ENCODE data around the gene LCN1. TPM values are rescaled to one million over a fixed set of nuclear protein-coding genes. Genes with fewer than 3 reads are reported as not detected.

Gene LCN1
- total RNA-seq, 4 donors from 2014 or later, result not detected

- no peak for TF ChIP-seq CTCF (IDR thresholded peaks at IDR 0.05)
- no peak for TF ChIP-seq POLR2A (IDR thresholded peaks at IDR 0.05)
- no peak overlapping the region for H3K4me3 ChIP-seq (ENCODE audit: low read depth, poor library complexity, severe bottlenecking)
- DNase-seq (ENCODE audit: low spot score in 2 of 2), result peak in 1 of 2 donors; percentile 81
- 46 to 47% methylated on average over 9 to 16 of the region's 17 CpGs for WGBS, 2 donors
- intact Hi-C loops (cut with DNase I; ENCODE audit: low total_unique reads), result no loop called here
These were observed 29.2 kb downstream of the LCN1 start for GRCh38 chr9:135550344-135550918.

GRCh38 chr9:135551031-135551430 is 29.8 kb downstream of the LCN1 start:
- 31 to 34% methylated on average over 12 to 14 of the region's 14 CpGs for WGBS, 2 donors
- no peak overlapping the region for H3K4me3 ChIP-seq (ENCODE audit: low read depth, poor library complexity, severe bottlenecking)
- no peak for TF ChIP-seq POLR2A (IDR thresholded peaks at IDR 0.05)
- peak in 1 of 2 donors; percentile 64 for DNase-seq (ENCODE audit: low spot score in 2 of 2)
- intact Hi-C loops (cut with DNase I; ENCODE audit: low total_unique reads), result no loop called here

- DNase-seq (ENCODE audit: low spot score in 2 of 2), result peak in 1 of 2 donors; percentile 84
- TF ChIP-seq POLR2A (IDR thresholded peaks at IDR 0.05), result no peak
- TF ChIP-seq CTCF (IDR thresholded peaks at IDR 0.05), result no peak
- intact Hi-C loops (cut with DNase I; ENCODE audit: low total_unique reads), result no loop called here
These were observed 30.2 kb downstream of the LCN1 start for GRCh38 chr9:135551456-135551855.

GRCh38 chr9:135552021-135552697 is 30.9 kb downstream of the LCN1 start:
- H3K4me3 ChIP-seq (ENCODE audit: low read depth, poor library complexity, severe bottlenecking), result no peak overlapping the region
- WGBS, 2 donors, result 77 to 80% methylated on average over 18 of the region's 18 CpGs
- intact Hi-C loops (cut with DNase I; ENCODE audit: low total_unique reads), result no loop called here
- peak in 1 of 2 donors; percentile 54 for DNase-seq (ENCODE audit: low spot score in 2 of 2)
- TF ChIP-seq POLR2A (IDR thresholded peaks at IDR 0.05), result no peak
- TF ChIP-seq CTCF (IDR thresholded peaks at IDR 0.05), result no peak

More at GRCh38 chr9:135551456-135551855, 30.2 kb downstream of the LCN1 start:
- 87 to 89% methylated on average over 12 to 13 of the region's 13 CpGs for WGBS, 2 donors
- no peak overlapping the region for H3K4me3 ChIP-seq (ENCODE audit: low read depth, poor library complexity, severe bottlenecking)

- intact Hi-C loops (cut with DNase I; ENCODE audit: low total_unique reads), result no loop called here
- no peak overlapping the region for H3K4me3 ChIP-seq (ENCODE audit: low read depth, poor library complexity, severe bottlenecking)
- DNase-seq (ENCODE audit: low spot score in 2 of 2), result peak in 1 of 2 donors; percentile 71
- WGBS, 2 donors, result 86% methylated on average over 18 of the region's 19 CpGs
- TF ChIP-seq POLR2A (IDR thresholded peaks at IDR 0.05) (no peak), CTCF (IDR thresholded peaks at IDR 0.05) (no peak)
These were observed 31.5 kb downstream of the LCN1 start for GRCh38 chr9:135552698-135553171.

- intact Hi-C loops (cut with DNase I; ENCODE audit: low total_unique reads), result no loop called here
These were observed 33.5 kb downstream of the LCN1 start for GRCh38 chr9:135554718-135555117.

More at GRCh38 chr9:135554718-135555117, 33.5 kb downstream of the LCN1 start:
- TF ChIP-seq CTCF (IDR thresholded peaks at IDR 0.05) (no peak), POLR2A (IDR thresholded peaks at IDR 0.05) (no peak)
- WGBS, 2 donors, result 77 to 83% methylated on average over 4 of the region's 4 CpGs
- no peak overlapping the region for H3K4me3 ChIP-seq (ENCODE audit: low read depth, poor library complexity, severe bottlenecking)
- peak in 1 of 2 donors; percentile 39 for DNase-seq (ENCODE audit: low spot score in 2 of 2)
